GM19328 (cell line): ENCODE measurements around the gene KLHL30.

Experiments used
- ATAC-seq: cut with Tn5 transposase; IDR thresholded peaks from one replicate; pipeline ENCODE4 v1.9.1; 2021; ENCODE audit warnings: mild to moderate bottlenecking, moderate library complexity; ENCODE audit not compliant: unreplicated experiment

Gene KLHL30

GRCh38 chr2:238171575-238172187 lies 33.2 kb downstream of the KLHL30 start:
- ATAC-seq = no peak

DNA sequence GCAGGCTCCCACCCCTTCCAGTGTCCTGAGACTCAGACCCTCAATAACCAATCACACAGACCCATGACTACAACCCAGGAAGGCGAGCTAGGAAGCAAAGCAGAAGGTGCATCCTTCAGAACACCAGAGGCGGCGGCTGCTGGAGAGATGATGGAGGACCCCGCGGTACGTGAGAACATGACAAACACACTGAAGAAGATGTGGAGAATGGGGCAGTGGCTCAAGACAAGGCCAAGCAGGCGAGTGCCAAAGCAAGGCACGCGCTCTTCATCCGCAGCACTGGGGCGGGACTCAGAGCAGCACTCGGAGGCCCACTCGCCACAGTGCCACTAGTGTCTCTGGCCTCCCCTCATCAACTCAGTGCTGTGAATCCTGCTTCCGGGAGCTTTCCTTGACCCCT lies 34.0 kb downstream of the KLHL30 start:
- ATAC-seq = no peak

GRCh38 chr2:238173692-238174091 lies 35.2 kb downstream of the KLHL30 start:
- no peak for ATAC-seq

DNA sequence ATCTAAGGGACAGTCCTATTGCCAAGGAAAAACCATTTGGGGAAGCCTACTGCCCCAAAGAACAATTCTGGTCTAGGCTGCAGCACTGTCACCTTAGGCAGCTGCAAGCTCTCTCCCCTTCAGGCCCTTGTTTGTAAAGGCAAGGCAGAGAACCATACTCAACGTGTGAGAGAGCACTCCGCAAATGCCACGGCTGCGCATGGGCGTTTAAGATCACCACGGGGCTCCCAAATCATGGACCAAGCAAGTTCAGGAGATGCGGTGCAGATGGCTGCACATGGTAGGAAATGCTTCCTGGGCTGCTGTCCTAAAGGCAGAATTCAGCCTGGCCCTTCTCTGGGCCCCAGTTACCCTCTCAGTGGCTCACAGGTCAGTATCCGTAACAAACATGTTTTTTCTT lies 35.8 kb downstream of the KLHL30 start:
- ATAC-seq = no peak

- no peak for ATAC-seq
Measured at GRCh38 chr2:238174701-238175100, 36.2 kb downstream of the KLHL30 start.

GRCh38 chr2:238176613-238177012 lies 38.1 kb downstream of the KLHL30 start:
- ATAC-seq = no peak

DNA sequence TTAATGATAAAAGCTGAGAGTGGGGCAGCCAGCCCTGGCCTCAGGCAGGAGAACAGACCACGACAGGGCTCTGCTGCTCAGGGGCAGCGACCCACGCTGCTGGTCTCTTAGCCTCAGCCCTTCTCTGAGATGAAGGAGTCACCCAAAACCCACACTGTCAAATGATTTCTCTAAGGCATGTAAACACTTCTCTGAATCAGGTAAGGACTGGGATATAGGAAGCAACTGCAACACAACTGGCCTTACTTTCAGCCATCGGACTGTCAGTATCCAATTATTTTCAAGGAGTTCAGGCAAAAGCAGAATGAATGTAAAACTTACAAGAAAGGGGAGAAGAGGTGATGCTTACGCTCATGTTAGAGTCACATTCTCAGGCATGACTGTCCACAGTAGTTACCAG lies 42.1 kb downstream of the KLHL30 start:
- ATAC-seq = no peak

GRCh38 chr2:238182362-238182761 lies 43.9 kb downstream of the KLHL30 start:
- no peak for ATAC-seq

- no peak for ATAC-seq
Measured at GRCh38 chr2:238183821-238184220, 45.4 kb downstream of the KLHL30 start.

- no peak for ATAC-seq
Measured at GRCh38 chr2:238187618-238188548, 49.4 kb downstream of the KLHL30 start.

- no peak for ATAC-seq
Measured at GRCh38 chr2:238190445-238190844, 52.0 kb downstream of the KLHL30 start.
